Lower leg skin (tissue), 4 donors: ENCODE data around the gene GKN2. TPM values are rescaled to one million over a fixed set of nuclear protein-coding genes. Genes with fewer than 3 reads are reported as not detected.

Experiments used
- DNase-seq, 2 donors: peaks; one replicate each; pipeline ENCODE4 v3.0.0-alpha.2; 2019; ENCODE audit warnings: low spot score in 2 of 2
- H3K4me3 ChIP-seq: fragments of 200-600 bp; sonication (generic); 2 replicates; pipeline ENCODE4 v1.5.1; 2017; ENCODE audit warnings: mild to moderate bottlenecking, low read depth; ENCODE audit not compliant: poor library complexity, severe bottlenecking
- CTCF ChIP-seq, 3 donors: fragments of 450-650 bp; IDR thresholded peaks; one replicate each; pipeline ENCODE4 v1.5.1; 2016; ENCODE audit warnings: antibody characterized with exemption in 3 of 3, mild to moderate bottlenecking in 3 of 3, moderate library complexity in 2 of 3
- POLR2A ChIP-seq, 2 donors: fragments of 450-650 bp; IDR thresholded peaks; one replicate each; pipeline ENCODE4 v1.6.1; 2016 to 2017; ENCODE audit warnings: antibody characterized with exemption in 2 of 2, mild to moderate bottlenecking in 1 of 2, moderate library complexity in 1 of 2
- WGBS, 2 donors: methylation state at CpG; one replicate each; pipeline ENCODE4 v1.1.5; 2018; 5-methylcytosine and 5-hydroxymethylcytosine counted together
- intact Hi-C: fragments of 100-400 bp; cut with DNase I; formaldehyde crosslinking; loops from one replicate; pipeline ENCODE4 v1.15.0; 2023; ENCODE audit warnings: low total_unique reads
- total RNA-seq, 4 donors: library from RNA; depleted of rRNA; stranded (reverse); fragments of >200 nt; gene quantifications; one replicate each; pipeline ENCODE4 v1.1.0, GENCODE V29; 2016

Gene GKN2
- total RNA-seq, 4 donors from 2014 or later = not detected

DNA sequence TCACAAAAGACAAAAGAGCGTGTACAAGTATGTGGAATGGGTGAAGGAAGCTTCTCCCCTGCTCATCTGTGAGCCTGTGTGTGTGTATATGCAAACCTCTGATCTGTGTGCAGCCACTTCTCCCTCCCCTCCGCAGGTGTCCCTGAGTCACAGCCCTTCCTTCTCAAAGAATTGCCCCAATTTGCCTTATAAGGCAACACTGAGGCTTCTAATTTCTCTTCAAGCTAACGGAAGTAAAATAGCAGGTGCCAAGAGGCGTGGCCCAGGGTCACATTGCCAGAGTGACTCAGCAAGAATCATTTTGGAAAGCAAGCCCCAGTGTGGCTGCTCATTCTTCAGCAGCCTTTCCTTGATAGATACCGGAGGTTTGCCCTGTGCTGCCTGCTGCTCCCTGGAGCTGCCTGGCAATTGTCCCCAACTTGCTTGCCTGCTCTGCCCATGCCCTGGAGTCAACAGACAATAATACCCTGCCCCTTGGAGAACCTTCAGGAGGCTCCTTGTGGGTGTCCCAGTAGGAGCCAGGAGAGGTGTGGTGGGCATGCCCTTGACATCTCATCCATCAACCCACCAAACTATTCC, 44.2 kb downstream of the GKN2 start:
- peak; percentile 87 to 95 for DNase-seq
- no peak overlapping the region for H3K4me3 ChIP-seq
- intact Hi-C loops = loop anchor here (10.0 kb wide), 1 partner anchor 444 kb away; the partner anchor contains the start of genes APLF and FBXO48
- TF ChIP-seq POLR2A (IDR thresholded peaks at IDR 0.05) = no peak
- 15 to 16% methylated on average over 5 of the region's 5 CpGs for WGBS, 2 donors

DNA sequence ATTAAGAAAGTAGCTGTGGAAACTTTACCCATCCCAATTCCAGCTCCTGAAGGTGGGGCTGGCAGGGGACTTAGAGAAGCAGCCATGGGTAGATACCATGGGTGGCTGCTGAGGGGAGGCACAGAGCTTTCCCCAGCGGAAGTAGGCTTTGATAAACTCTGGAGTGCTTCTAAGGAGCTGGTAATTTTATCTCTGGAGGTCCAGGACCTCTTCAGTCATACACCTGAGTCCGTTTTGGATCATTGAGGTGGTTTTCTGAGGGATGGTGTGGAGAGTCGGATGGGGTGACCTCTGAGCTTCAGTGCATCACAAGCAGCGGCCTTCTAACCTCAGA, 44.8 kb downstream of the GKN2 start:
- intact Hi-C loops = loop anchor here (10.0 kb wide), 1 partner anchor 443 kb away; the partner anchor contains the start of genes APLF and FBXO48
- WGBS, 2 donors = 87 to 95% methylated on average over 4 of the region's 4 CpGs
- no peak for DNase-seq
- no peak for TF ChIP-seq CTCF (IDR thresholded peaks at IDR 0.05)
- no peak for TF ChIP-seq POLR2A (IDR thresholded peaks at IDR 0.05)
- H3K4me3 ChIP-seq = no peak overlapping the region

- no peak overlapping the region for H3K4me3 ChIP-seq
- 88% methylated on average over 5 of the region's 5 CpGs for WGBS, 2 donors
- intact Hi-C loops = loop anchor here (10.0 kb wide), 1 partner anchor 443 kb away; the partner anchor contains the start of genes APLF and FBXO48
- no peak for DNase-seq
- TF ChIP-seq POLR2A (IDR thresholded peaks at IDR 0.05) (no peak), CTCF (IDR thresholded peaks at IDR 0.05) (no peak)
These were observed 45.3 kb downstream of the GKN2 start for GRCh38 chr2:68907232-68907919.

GRCh38 chr2:68906716-68907115, 46.0 kb downstream of the GKN2 start:
- H3K4me3 ChIP-seq = no peak overlapping the region
- intact Hi-C loops = loop anchor here (10.0 kb wide), 1 partner anchor 442 kb away; the partner anchor contains the start of genes APLF and FBXO48
- no peak for DNase-seq
- TF ChIP-seq POLR2A (IDR thresholded peaks at IDR 0.05) (no peak), CTCF (IDR thresholded peaks at IDR 0.05) (no peak)
- 89 to 94% methylated on average over 3 of the region's 3 CpGs for WGBS, 2 donors

DNA sequence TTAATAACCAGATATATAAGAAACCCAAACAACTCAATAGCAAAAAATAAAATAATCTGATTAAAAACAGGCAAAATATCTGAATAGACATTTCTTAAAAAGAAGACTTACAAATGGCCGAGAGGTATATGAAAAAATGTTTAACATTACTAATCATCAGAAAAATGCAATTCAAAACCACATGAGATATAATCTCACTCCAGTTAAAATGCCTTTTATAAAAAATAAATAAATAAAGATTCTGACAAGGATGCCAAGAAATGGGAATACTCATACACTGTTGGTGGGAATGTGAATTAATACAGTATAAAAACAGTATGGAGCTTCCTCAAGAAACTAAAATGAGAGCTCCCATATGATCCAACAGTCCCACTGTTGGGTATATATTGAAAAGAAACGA, 47.6 kb downstream of the GKN2 start:
- intact Hi-C loops = loop anchor here (10.0 kb wide), 1 partner anchor 440 kb away; the partner anchor contains the start of genes APLF and FBXO48
- WGBS, 2 donors = 84 to 89% methylated on average over 2 of the region's 2 CpGs
- no peak for DNase-seq
- TF ChIP-seq CTCF (IDR thresholded peaks at IDR 0.05) (no peak), POLR2A (IDR thresholded peaks at IDR 0.05) (no peak)
- no peak overlapping the region for H3K4me3 ChIP-seq

DNA sequence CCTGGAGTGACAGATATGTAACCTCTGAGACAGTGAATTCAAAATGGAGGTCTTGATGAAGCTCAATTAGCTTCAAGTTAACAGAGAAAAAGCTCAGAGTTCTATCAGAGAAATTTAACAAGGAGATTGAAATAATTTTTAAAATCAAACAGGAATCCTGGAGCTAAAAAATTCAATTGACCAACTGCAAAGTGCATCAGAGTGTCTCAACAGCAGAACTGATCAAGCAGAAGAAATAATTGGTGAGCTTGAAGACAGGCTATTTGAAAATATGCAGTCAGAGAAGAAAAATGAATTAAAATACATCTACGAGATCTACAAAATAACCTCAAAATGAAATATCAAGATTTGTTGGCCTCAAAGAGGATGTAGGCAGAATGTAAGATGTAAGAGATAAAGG, 51.1 kb downstream of the GKN2 start:
- no peak for DNase-seq
- no peak for TF ChIP-seq POLR2A (IDR thresholded peaks at IDR 0.05)
- TF ChIP-seq CTCF (IDR thresholded peaks at IDR 0.05) = no peak
- no peak overlapping the region for H3K4me3 ChIP-seq
- WGBS, 2 donors = 93 to 97% methylated on average over 1 of the region's 1 CpG
- intact Hi-C loops = loop anchor here (10.0 kb wide), 1 partner anchor 437 kb away; the partner anchor contains the start of genes APLF and FBXO48
